ENCODE measurements around the gene HES6.
"Not testable (repeated sequence)": the region's sequence is repeated elsewhere in the genome, so short reads cannot be mapped to it uniquely, and the experiment has no call there.

The HES6 gene

GRCh38 chr2:238273433-238273832, 33.6 kb upstream of the HES6 start:
- DNase-seq (ENCODE audit: low spot score), result not testable (repeated sequence)

GRCh38 chr2:238272156-238272555, 32.3 kb upstream of the HES6 start:
- no peak for DNase-seq (ENCODE audit: low spot score)

GRCh38 chr2:238271686-238272085, 31.8 kb upstream of the HES6 start:
- DNase-seq (ENCODE audit: low spot score), result not testable (repeated sequence)

GRCh38 chr2:238271061-238271554, 31.3 kb upstream of the HES6 start:
- no peak for DNase-seq (ENCODE audit: low spot score)

GRCh38 chr2:238270606-238271005, 30.8 kb upstream of the HES6 start:
- no peak for DNase-seq (ENCODE audit: low spot score)

GRCh38 chr2:238269741-238270140, 29.9 kb upstream of the HES6 start:
- DNase-seq (ENCODE audit: low spot score), result no peak

GRCh38 chr2:238267884-238268680, 28.2 kb upstream of the HES6 start:
- no peak for DNase-seq (ENCODE audit: low spot score)

- DNase-seq (ENCODE audit: low spot score), result no peak
Observed at GRCh38 chr2:238267341-238267710, 27.5 kb upstream of the HES6 start.

GRCh38 chr2:238265605-238266004, 25.8 kb upstream of the HES6 start:
- no peak for DNase-seq (ENCODE audit: low spot score)

- DNase-seq (ENCODE audit: low spot score), result no peak
Observed at GRCh38 chr2:238264072-238264460, 24.2 kb upstream of the HES6 start.

- peak; percentile 95 for DNase-seq (ENCODE audit: low spot score)
Observed at GRCh38 chr2:238263204-238264071, 23.6 kb upstream of the HES6 start.

GRCh38 chr2:238262496-238263122, 22.8 kb upstream of the HES6 start:
- no peak for DNase-seq (ENCODE audit: low spot score)

GRCh38 chr2:238261718-238262375, 22.0 kb upstream of the HES6 start:
- DNase-seq (ENCODE audit: low spot score), result no peak

- DNase-seq (ENCODE audit: low spot score), result no peak
Observed at GRCh38 chr2:238260883-238261282, 21.0 kb upstream of the HES6 start.

- no peak for DNase-seq (ENCODE audit: low spot score)
Observed at GRCh38 chr2:238259061-238260020, 19.5 kb upstream of the HES6 start.

- no peak for DNase-seq (ENCODE audit: low spot score)
Observed at GRCh38 chr2:238257786-238258700, 18.2 kb upstream of the HES6 start.

- peak; percentile 66 for DNase-seq (ENCODE audit: low spot score)
Observed at GRCh38 chr2:238256594-238257104, 16.8 kb upstream of the HES6 start.

- no peak for DNase-seq (ENCODE audit: low spot score)
Observed at GRCh38 chr2:238256111-238256510, 16.3 kb upstream of the HES6 start.

GRCh38 chr2:238255636-238256035, 15.8 kb upstream of the HES6 start:
- DNase-seq (ENCODE audit: low spot score), result no peak

- no peak for DNase-seq (ENCODE audit: low spot score)
Observed at GRCh38 chr2:238255151-238255551, 15.3 kb upstream of the HES6 start.

Data from GM03348 (cell line).